GM12892 (cell line): ENCODE data around the gene GALNT9.

Source experiments
- DNase-seq: peaks from one replicate; pipeline ENCODE4 v3.0.0; 2011; ENCODE audit not compliant: insufficient read length
- FAIRE-seq: peaks from 2 replicates; lab custom pipeline; 2011; peaks lifted over from hg19 to GRCh38; lab: Jason Lieb, UNC
- POLR2A ChIP-seq: IDR thresholded peaks from 2 replicates; pipeline ENCODE4 v1.6.1; 2011; ENCODE audit warnings: low read depth, low read length, control low read depth
- POLR2AphosphoS5 ChIP-seq: IDR thresholded peaks from 2 replicates; pipeline ENCODE4 v1.6.1; 2011; ENCODE audit warnings: low read depth, low read length, control low read depth
- TAF1 ChIP-seq: IDR thresholded peaks from 2 replicates; pipeline ENCODE4 v1.6.1; 2011; ENCODE audit warnings: low read depth, mild to moderate bottlenecking, control low read depth, low read length, borderline replicate concordance

The GALNT9 gene

GRCh38 chr12:132347176-132347855 lies 17.9 kb upstream of the GALNT9 start:
- no peak for TF ChIP-seq TAF1
- no peak for TF ChIP-seq POLR2AphosphoS5
- no peak for FAIRE-seq
- DNase-seq: no peak

GRCh38 chr12:132346471-132347175 lies 17.2 kb upstream of the GALNT9 start:
- DNase-seq (no peak), FAIRE-seq (no peak)

DNA sequence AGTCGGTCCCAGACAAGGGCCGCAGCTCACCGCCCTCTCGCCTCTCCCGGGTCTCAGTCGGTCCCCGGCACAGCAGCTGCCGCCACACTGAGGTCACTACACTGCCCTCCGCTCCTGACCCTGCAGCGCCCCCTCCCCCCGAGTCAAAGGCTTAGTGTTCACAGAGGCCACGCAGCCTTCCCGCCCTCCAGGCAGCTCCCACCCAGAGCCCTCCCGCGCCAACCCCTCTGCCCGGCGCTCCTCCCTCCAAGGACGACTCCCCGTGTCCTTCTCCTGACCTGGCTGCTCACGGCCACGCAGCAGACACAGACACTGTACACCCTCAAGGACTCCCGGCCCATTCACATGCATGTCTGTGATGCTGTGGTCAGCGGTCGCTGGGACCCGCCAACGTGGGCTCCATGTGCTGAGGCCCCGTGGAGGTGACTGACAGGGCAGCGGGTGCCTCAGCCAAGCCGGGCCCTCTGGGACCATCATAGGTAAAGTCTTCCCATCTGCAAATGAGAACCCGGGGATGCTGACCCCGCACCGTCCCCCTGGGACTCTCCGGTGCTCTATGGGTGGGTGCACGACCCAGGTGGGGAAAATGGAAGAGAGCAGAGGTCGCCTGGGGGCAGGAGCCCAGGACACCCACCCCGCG lies 16.3 kb upstream of the GALNT9 start:
- no peak for TF ChIP-seq POLR2AphosphoS5
- no peak for TF ChIP-seq TAF1
- no peak for TF ChIP-seq POLR2A
- FAIRE-seq (no peak), DNase-seq (no peak)

More at GRCh38 chr12:132346471-132347175, 17.2 kb upstream of the GALNT9 start:
- TF ChIP-seq POLR2A (no peak), TAF1 (no peak), POLR2AphosphoS5 (no peak)

- no peak for DNase-seq
- no peak for FAIRE-seq
- TF ChIP-seq TAF1 (no peak), POLR2AphosphoS5 (no peak), POLR2A (no peak)
Observed at GRCh38 chr12:132345126-132345525, 15.7 kb upstream of the GALNT9 start.

GRCh38 chr12:132344601-132345000 lies 15.2 kb upstream of the GALNT9 start:
- DNase-seq (no peak), FAIRE-seq (no peak)
- TF ChIP-seq POLR2AphosphoS5 (no peak), POLR2A (no peak), TAF1 (no peak)

DNA sequence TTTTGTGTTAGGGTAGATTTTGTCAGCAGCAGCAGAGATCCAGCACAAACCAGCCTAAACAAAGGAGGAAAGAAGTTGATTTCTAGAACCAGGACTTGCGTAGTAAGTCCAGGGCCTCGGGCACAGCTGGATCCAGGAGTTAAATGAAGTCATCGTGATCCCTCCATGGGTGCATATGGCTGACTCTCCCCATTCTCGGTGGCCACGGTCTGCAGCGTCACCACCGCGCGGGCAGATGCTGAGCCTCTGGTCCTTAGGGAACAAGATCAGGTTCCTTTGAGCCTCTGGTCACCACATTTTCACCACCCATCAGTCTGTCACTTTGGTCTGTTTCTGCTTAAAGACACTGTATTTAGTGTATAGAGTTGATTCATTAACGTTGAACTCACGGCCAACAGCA lies 14.8 kb upstream of the GALNT9 start:
- no peak for FAIRE-seq
- TF ChIP-seq POLR2AphosphoS5 (no peak), POLR2A (no peak), TAF1 (no peak)
- no peak for DNase-seq

- TF ChIP-seq TAF1 (no peak), POLR2AphosphoS5 (no peak), POLR2A (no peak)
- FAIRE-seq: no peak
- DNase-seq: no peak
Observed at GRCh38 chr12:132343294-132344004, 14.1 kb upstream of the GALNT9 start.

- TF ChIP-seq POLR2AphosphoS5 (no peak), POLR2A (no peak), TAF1 (no peak)
- FAIRE-seq (no peak), DNase-seq (no peak)
Observed at GRCh38 chr12:132342251-132343227, 13.2 kb upstream of the GALNT9 start.

- DNase-seq (no peak), FAIRE-seq (no peak)
- no peak for TF ChIP-seq TAF1
- no peak for TF ChIP-seq POLR2A
- no peak for TF ChIP-seq POLR2AphosphoS5
Observed at GRCh38 chr12:132341318-132342050, 12.1 kb upstream of the GALNT9 start.

GRCh38 chr12:132340266-132341035 lies 11.1 kb upstream of the GALNT9 start:
- no peak for TF ChIP-seq POLR2A
- no peak for TF ChIP-seq TAF1
- TF ChIP-seq POLR2AphosphoS5: no peak
- FAIRE-seq: no peak

More at GRCh38 chr12:132340266-132341035, 11.1 kb upstream of the GALNT9 start:
- no peak for DNase-seq
